Nephron (organoid): ENCODE data around the gene TSNAX.

Source experiments
- H3K27ac Mint-ChIP-seq, 3 experiments: 2 replicates each; pipeline ENCODE4 v1.8.0; 2020; ENCODE audit warnings: mixed read lengths in 3 of 3, mild to moderate bottlenecking in 2 of 3, moderate library complexity in 1 of 3
- H3K27me3 Mint-ChIP-seq: 2 replicates; pipeline ENCODE4 v1.8.0; 2021; ENCODE audit warnings: low read depth, mild to moderate bottlenecking, moderate library complexity, mixed read lengths
- H3K36me3 Mint-ChIP-seq: 2 replicates; pipeline ENCODE4 v1.8.0; 2020; ENCODE audit warnings: low read depth, mixed read lengths
- H3K4me1 Mint-ChIP-seq: 2 replicates; pipeline ENCODE4 v1.8.0; 2020; ENCODE audit warnings: mixed read lengths
- H3K4me3 Mint-ChIP-seq, 3 experiments: 2 replicates each; pipeline ENCODE4 v1.8.0; 2020; ENCODE audit warnings: mild to moderate bottlenecking in 3 of 3, mixed read lengths in 3 of 3, moderate library complexity in 2 of 3
- H3K9me3 Mint-ChIP-seq: 2 replicates; pipeline ENCODE4 v1.8.0; 2020; ENCODE audit warnings: mixed read lengths
- CTCF ChIP-seq, 3 experiments: fragments of 200-600 bp; sonication (generic); IDR thresholded peaks; one replicate each; pipeline ENCODE4 v1.5.0; 2021; ENCODE audit warnings: antibody characterized with exemption in 3 of 3; ENCODE audit not compliant: unreplicated experiment in 3 of 3

TSNAX gene

GRCh38 chr1:231600458-231600976, 72.0 kb downstream of the TSNAX start:
- Mint-ChIP-seq H3K27ac (peak overlapping the region; percentile 71 to 89 (median 74)), H3K27me3 (peaks cover 9% of the 10 kb centered on the region), H3K4me1 (peaks cover 41% of the 10 kb centered on the region), H3K9me3 (no peaks in the 10 kb centered on the region), H3K36me3 (no peaks in the 10 kb centered on the region), H3K4me3 (no peak overlapping the region)
- TF ChIP-seq CTCF (IDR thresholded peaks at IDR 0.05; ENCODE audit: unreplicated experiment in 3 of 3) = no peak

GRCh38 chr1:231601824-231602672, 73.6 kb downstream of the TSNAX start:
- Mint-ChIP-seq H3K27ac (peak overlapping the region; percentile 49 to 84 (median 70)), H3K4me1 (peaks cover 28% of the 10 kb centered on the region), H3K27me3 (peaks cover 10% of the 10 kb centered on the region), H3K9me3 (no peaks in the 10 kb centered on the region), H3K4me3 (peak overlapping the region in 1 of 3 experiments; percentile 39), H3K36me3 (no peaks in the 10 kb centered on the region)
- no peak for TF ChIP-seq CTCF (IDR thresholded peaks at IDR 0.05; ENCODE audit: unreplicated experiment in 3 of 3)

- Mint-ChIP-seq H3K27ac (peak overlapping the region in 1 of 3 experiments; percentile 84), H3K9me3 (peaks cover 1% of the 10 kb centered on the region), H3K4me1 (peaks cover 28% of the 10 kb centered on the region), H3K27me3 (peaks cover 10% of the 10 kb centered on the region), H3K36me3 (no peaks in the 10 kb centered on the region), H3K4me3 (no peak overlapping the region)
- no peak for TF ChIP-seq CTCF (IDR thresholded peaks at IDR 0.05; ENCODE audit: unreplicated experiment in 3 of 3)
These were observed 74.2 kb downstream of the TSNAX start for GRCh38 chr1:231602673-231602984.

- peak; percentile 69 to 84 (median 73) for TF ChIP-seq CTCF (IDR thresholded peaks at IDR 0.05; ENCODE audit: unreplicated experiment in 3 of 3)
- no peaks in the 10 kb centered on the region for H3K36me3 Mint-ChIP-seq
- H3K27me3 Mint-ChIP-seq = peaks cover 14% of the 10 kb centered on the region
- H3K27ac Mint-ChIP-seq = peak overlapping the region in 2 of 3 experiments; percentile 19 to 31
- H3K4me3 Mint-ChIP-seq = peak overlapping the region; percentile 66 to 74 (median 68)
- H3K4me1 Mint-ChIP-seq = peaks cover 28% of the 10 kb centered on the region
- peaks cover 4% of the 10 kb centered on the region for H3K9me3 Mint-ChIP-seq
These were observed 75.3 kb downstream of the TSNAX start for GRCh38 chr1:231603598-231604275.

GRCh38 chr1:231604276-231604621, 75.8 kb downstream of the TSNAX start:
- peaks cover 5% of the 10 kb centered on the region for H3K9me3 Mint-ChIP-seq
- H3K36me3 Mint-ChIP-seq = no peaks in the 10 kb centered on the region
- peak overlapping the region in 1 of 3 experiments; percentile 19 for H3K27ac Mint-ChIP-seq
- peak in 1 of 3 experiments; percentile 37 for TF ChIP-seq CTCF (IDR thresholded peaks at IDR 0.05; ENCODE audit: unreplicated experiment in 3 of 3)
- H3K4me3 Mint-ChIP-seq = no peak overlapping the region
- H3K4me1 Mint-ChIP-seq = peaks cover 28% of the 10 kb centered on the region
- H3K27me3 Mint-ChIP-seq = peaks cover 15% of the 10 kb centered on the region
